ENCODE data around the gene TTLL12.
"Not testable (repeated sequence)": the region's sequence is repeated elsewhere in the genome, so short reads cannot be mapped to it uniquely, and the experiment has no call there.

Gene TTLL12

DNA sequence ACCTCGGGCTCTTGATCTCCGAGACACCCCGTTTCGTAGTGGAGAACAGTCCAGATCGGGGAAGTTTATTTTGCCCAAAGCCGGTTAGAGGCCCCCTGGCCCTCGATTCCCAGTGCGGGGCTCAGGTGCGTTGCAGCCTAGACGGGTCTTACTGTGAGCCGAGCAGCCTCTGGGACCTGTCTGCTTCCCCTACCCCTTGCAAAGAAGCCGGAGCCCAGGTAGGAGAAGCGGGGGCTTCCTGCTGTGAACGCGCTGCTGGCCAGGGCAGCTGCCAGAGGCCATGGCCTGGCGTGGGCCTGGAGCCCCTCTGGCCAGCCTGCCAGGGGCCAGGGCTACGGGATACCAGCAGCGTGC lies 35.0 kb downstream of the TTLL12 start:
- no peak for DNase-seq

GRCh38 chr22:43151251-43152002 lies 35.5 kb downstream of the TTLL12 start, which contains the start of gene TSPO:
TSS of gene TSPO (plus strand) at chr22:43151559. CDS start at chr22:43159239, 7,680 bp downstream.
- DNase-seq: peak; percentile 55

DNA sequence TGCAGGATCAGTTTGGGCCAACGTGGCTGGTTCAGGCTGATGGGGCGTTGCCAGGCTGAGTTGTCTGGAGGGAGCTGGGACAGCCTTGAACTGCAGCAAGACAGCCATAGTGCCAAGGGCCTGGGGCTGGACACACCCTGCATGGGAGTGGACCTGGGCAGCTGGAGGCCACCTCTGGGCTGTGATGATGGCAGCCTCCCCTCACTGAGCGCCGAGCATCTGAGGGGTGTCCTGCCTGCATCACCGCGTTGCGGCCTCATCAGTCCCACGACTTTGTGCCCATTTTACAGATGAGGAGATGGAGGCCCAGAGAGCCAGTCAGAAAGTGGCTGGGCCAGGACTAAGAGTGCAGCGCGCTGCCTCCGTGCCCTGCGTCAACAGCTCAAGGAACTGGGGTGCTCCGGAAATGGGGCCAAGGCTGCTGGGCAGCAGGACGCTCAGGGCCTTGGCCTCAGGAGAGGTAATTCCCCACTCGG lies 36.2 kb downstream of the TTLL12 start:
- DNase-seq: no peak

DNA sequence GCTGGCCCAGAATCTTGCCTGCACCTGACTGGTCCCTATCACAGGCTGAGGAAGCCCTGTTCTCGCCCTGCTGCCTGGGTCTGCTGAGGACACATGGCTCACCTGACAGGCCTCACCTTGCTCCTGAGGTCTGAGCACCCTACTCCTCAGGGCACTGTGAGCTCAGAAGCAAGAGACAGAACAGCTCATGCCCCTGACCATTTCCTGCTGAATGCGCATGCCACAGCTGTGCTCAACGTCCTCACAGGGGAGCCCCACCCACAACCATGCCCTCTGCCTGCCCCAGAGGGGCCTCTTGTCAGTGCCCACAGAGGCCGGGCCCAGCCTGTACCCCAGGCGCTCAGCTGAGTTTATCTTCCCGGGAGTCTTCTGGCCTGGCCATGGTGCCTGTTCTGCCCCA lies 38.4 kb downstream of the TTLL12 start:
- DNase-seq: no peak

DNA sequence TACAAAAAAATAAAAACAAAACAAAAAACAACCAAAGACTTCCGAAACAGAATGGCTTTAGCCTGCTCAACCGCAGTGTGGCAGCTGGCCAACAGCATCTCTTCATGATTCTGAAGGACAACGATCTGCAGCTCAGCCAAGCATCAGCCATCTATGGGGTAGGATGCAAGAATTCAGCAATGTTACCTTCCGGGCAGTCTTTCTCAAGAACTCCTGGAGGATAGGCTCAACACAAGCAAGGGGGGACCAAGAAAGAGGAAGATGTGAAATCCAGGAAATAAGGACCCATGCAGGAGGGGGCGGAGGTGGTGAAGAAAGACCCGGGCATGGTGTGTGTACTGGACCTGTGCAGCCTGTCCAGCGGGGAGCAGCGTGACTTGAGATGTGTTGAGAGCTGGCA lies 39.1 kb downstream of the TTLL12 start:
- no peak for DNase-seq

GRCh38 chr22:43146332-43146731 lies 40.6 kb downstream of the TTLL12 start:
- not testable (repeated sequence) for DNase-seq

- DNase-seq: not testable (repeated sequence)
Measured at GRCh38 chr22:43145371-43145770, 41.6 kb downstream of the TTLL12 start.

GRCh38 chr22:43144949-43145348 lies 42.0 kb downstream of the TTLL12 start:
- DNase-seq: no peak

GRCh38 chr22:43142880-43143562 lies 43.9 kb downstream of the TTLL12 start, which contains the start of gene MCAT:
TSS of gene MCAT (minus strand) at chr22:43143398. CDS start at chr22:43143348, 50 bp downstream.
- DNase-seq: peak; percentile 68

DNA sequence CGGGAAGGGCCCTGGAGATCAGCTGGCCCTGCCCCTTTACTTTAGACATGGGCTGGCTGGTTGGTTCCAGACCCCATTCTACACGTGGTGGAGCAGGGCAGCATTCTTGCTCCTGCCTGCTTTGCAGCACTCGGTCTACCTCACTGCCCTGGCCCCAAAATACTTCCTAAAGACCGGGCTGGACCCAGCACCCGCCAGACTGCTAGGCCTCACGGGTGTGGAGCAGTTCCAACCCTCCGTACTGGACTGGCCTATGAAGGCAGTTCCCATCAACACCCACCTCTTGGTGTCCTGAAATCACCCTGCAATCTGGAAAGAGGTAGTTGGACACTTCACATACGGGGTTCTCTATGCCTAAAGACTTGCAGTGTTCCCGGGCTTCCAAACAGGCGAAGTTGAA lies 50.1 kb downstream of the TTLL12 start:
- DNase-seq: no peak

GRCh38 chr22:43136255-43136654 lies 50.7 kb downstream of the TTLL12 start:
- DNase-seq: no peak

DNA sequence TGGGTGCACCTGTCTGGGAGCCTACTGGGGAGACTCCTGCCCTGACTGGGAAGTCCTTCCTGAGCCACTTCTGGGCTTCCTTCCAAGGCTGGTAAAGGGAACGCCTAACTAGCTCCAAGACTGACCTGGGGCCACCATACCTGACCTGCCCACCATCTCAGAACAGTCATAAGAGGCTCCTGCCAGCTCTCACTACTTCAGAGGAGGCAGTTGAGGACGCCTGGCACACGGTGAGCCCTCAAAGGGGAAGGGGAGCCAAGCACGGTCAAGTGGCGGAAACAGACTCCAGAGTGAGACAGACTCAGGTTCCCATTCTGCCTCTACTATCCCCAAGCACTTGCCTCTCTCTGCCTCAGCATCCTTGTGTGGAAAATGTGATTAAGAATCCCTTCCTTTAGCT lies 51.4 kb downstream of the TTLL12 start:
- no peak for DNase-seq

- DNase-seq: no peak
Measured at GRCh38 chr22:43134553-43134952, 52.4 kb downstream of the TTLL12 start.

- DNase-seq: no peak
Measured at GRCh38 chr22:43133401-43133800, 53.5 kb downstream of the TTLL12 start.

GRCh38 chr22:43131773-43132501 lies 55.0 kb downstream of the TTLL12 start:
- DNase-seq: no peak

GRCh38 chr22:43129426-43130425 lies 57.2 kb downstream of the TTLL12 start:
- no peak for DNase-seq

- no peak for DNase-seq
Measured at GRCh38 chr22:43128928-43129424, 58.0 kb downstream of the TTLL12 start.

DNA sequence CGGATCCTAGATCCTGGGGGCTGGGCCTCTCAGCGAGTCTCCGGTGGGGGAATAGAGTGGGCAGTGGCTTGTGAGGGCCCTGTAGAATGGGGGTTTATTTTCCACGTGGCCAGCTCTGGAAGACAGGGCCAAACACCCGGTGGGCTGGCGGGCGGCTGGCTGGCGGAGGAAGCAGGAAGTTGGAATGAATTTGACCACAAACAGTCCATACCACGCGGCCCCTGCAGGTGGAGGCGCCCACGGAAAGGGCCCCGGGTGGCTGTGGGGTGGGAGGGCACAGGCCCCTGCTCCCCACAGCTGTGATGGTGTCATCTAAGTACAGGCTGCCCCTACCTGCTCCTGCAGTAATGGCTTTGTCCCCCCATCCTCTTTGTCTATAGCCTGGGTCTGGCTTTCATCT lies 58.8 kb downstream of the TTLL12 start:
- no peak for DNase-seq

GRCh38 chr22:43127166-43127908 lies 59.6 kb downstream of the TTLL12 start:
- DNase-seq: no peak

DNA sequence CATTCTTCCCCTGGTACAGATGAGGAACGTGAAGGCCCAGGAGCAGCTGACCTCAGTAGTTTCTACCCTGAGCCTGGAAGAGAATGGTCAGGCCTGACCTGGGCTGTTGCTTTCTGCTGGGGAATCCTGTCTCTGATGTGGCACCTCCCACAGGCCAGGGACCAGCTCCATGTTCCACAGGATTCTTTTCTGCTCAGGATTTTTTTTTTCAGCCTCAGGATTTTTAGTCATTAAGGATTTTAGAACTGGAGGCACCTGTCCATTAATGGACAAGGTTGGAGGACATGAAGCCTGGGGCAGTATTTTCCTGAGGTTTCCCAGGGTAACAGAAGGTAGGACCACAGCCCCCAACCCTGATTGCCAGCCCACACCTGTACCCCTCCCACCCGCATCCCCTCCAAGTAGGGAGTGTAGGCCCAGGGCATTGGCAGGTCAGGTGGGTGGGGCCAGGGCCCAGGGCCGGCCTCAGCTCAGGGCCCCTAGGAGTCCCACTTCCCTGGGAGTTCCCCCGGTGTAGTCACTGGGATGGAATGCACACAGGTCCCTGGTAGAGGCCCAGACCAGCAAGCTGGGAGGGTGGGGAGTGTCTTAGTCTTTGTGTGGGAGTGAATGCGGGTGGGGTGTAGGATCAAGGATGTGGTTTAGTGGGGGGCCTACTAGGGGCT lies 60.3 kb downstream of the TTLL12 start:
- DNase-seq: no peak
